SH-SY5Y (cell line): ENCODE results near the gene DRICH1.

Experiments
- GATA2 ChIP-seq: IDR thresholded peaks from 2 replicates; pipeline ENCODE4 v1.6.1; 2011; ENCODE audit warnings: mild to moderate bottlenecking, low read depth, low read length
- GATA3 ChIP-seq: IDR thresholded peaks from 2 replicates; pipeline ENCODE4 v1.6.1; 2011; ENCODE audit warnings: low read depth, mild to moderate bottlenecking, low read length, moderate library complexity

DNA sequence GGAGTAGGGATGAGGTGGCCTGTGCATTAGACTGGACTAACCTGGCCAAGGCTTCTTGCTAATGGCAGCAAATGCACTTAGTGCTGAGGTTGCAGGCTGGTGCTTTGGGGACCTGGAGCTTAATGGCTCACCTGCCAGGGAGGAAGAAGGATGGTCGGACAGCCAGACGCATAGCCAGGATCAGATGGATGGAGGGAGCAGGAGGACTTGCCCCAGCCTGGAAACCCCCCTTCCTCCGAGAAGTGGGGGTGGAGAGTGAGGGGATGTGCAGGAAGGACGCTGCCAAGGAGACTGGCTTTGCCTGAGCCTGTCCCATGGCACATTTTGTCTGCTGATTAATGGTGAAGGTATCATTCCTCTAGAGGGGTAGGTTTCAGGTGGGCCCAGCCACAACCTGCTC is 69.9 kb downstream of the DRICH1 start:
- TF ChIP-seq GATA3 (no peak), GATA2 (no peak)
